Testis (tissue), 2 donors: ENCODE measurements around the gene RNF121.
"Not testable (repeated sequence)": the region's sequence is repeated elsewhere in the genome, so short reads cannot be mapped to it uniquely, and the experiment has no call there.

Experiments used
- CTCF ChIP-seq, 3 experiments: fragments of 450-650 bp in 2 of 3; fragments of 200-600 bp in 1 of 3; sonication (generic) in 1 of 3; IDR thresholded peaks; one replicate each; pipeline ENCODE4 v1.5.1; 2016 to 2019; ENCODE audit warnings: antibody characterized with exemption in 3 of 3, mild to moderate bottlenecking in 2 of 3, moderate library complexity in 1 of 3
- POLR2A ChIP-seq: fragments of 450-650 bp; IDR thresholded peaks from one replicate; pipeline ENCODE4 v1.6.1; 2017; ENCODE audit warnings: antibody characterized with exemption, mild to moderate bottlenecking, moderate library complexity

GRCh38 chr11:71911321-71911985 is 17.4 kb upstream of the RNF121 start:
- not testable (repeated sequence) for TF ChIP-seq CTCF (IDR thresholded peaks at IDR 0.05); POLR2A
